HuH-7 (cell line): ENCODE measurements around the gene TEAD4.
A peak's percentile ranks its signal among the peaks of the same experiment; 100 is the strongest.

Experiments used
- DNase-seq: peaks from one replicate; pipeline ENCODE4 v3.0.0; 2011; ENCODE audit warnings: low spot score

Gene TEAD4

DNA sequence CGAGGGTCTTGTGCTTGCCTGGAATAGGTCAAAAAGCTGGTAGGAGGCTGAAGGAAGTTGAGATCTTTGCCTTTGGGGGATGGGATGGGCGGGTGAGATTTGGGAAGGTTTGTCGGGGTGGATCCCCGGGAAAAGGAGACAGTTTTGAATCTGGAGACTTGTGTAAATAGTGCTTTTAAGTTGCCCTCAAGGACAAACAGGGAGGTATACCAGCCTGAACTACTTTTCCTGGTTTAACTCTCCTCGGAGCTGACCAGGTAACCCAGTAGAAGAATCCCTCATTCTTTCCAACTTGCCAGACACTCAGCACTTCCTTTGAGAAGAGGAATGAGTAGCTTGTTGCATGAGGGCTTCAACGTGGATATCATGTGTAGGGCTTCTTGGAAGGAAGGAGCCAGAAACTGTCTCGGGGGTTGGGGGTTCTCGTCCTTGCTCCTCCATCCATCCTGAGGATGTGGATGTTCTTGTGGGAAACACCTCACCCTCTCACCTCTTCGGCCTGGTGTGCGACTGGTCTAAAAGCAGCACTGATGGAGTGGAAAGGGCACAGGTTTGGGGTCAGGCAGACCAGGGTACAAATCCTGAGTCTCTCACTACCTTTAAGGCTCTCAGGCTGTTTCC lies 1.9 kb downstream of the TEAD4 start:
- no peak for DNase-seq

DNA sequence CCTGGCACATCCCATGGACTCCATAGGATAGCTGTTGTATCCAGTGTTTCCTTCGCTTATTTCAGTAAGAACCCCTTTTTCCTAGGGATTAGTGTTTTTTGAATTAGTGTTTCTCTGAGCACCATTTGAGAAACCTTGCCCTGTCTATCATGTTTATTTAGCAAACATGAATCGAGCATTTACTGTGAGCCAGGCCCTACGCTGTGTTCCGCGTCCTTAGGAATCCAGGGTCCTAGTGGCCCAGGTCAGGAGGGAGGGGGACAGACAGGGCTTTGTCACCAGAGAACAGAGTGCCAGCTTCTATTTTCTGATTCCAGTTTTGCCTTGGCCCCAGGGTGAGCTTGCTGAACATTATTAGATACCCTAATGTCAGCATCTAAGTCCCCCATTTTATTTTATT lies 2.5 kb downstream of the TEAD4 start:
- no peak for DNase-seq

DNA sequence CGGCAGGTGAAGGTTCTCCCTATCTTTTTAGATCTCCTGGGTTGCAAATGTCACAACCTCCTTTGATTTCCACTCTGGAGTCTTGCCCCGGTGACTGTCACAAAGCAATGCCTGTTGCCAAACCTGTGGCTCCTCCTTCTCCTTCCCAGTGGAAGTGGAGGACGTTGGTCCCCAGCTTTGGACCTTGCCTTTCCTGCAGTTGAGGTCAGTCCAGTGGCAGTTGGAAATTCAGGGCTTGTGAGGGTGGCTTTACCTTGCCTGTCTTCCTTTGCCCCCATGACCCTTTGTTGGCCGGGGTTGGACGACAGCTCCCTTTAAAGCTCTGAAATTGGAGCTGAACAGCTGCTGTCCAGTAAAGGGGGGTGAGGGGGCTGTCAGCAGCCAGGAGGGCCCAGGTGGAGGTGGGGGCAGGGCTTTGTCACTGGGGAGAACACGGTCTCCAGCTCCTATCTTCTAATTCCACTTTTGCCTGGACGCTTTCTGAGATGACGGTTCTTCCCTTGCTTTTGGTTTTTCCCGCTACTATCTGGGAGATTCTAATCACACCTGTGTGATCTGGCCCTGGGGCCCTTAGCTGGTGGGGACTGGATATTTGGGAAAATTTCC lies 4.1 kb downstream of the TEAD4 start:
- peak; percentile 53 for DNase-seq

DNA sequence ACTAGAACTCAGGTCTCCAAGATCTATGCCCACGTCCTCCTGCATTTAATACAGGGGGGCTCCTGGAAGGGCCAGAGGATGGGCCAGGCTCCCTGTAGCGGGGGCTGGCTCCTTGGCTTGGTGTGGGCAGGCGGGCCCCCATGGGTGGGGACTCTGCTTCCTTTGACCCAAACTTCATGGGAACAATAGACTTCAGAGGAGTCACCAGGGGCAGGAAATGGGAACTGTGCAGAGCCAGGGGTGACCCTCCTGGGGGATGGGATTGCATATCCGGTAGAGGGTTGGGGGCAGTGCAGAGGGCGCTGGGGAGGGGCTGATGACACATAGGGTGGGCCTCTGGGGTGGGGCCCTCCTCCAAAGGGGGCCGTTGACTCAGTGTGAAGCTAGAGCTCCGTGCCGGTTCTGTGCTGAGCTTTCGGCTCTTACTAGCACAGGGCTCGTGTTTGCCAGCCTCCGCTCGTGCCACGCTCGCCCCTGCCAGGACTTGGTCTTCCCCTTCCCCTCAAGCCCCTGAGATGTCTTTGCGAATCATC lies 4.6 kb downstream of the TEAD4 start:
- DNase-seq: no peak

DNA sequence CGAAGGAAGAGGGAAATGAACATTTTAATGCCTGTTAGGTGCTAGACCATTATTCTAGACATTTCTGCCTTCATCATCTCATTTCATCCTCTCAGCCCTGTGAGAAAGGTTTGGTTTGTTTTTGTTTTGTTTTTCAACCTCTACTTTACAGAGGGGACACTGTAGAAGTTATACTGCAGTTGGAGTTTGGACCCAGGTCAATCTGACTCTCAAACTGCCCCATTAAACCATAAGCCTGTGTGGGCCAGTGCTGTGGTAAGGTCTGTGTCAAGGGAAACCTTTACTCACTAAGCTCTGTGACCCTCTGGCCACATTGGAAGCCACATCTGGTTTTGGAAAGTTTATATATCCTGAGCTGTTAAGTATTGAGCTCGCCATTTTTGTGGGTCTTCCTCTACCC lies 8.5 kb downstream of the TEAD4 start:
- peak; percentile 75 for DNase-seq

DNA sequence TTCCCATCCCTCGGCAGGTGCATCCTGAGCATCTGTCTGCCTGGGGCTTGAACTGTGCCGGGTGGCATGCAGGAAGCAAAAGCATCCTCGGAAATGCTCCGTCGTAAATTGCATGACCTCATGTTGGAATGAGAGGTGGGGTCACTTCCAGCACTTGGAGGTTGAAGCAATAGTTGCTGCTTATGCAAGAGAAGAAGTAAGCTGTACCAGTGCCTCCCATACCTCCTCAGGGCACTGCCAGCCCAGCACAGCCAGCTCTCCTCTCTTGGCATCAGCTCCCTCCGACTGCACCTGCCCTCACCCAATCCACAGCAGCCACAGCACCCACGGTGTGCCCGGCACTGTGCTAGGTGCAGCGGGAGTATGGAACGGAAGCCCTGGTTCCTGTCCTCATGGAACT lies 11.5 kb downstream of the TEAD4 start:
- DNase-seq: peak; percentile 39

DNA sequence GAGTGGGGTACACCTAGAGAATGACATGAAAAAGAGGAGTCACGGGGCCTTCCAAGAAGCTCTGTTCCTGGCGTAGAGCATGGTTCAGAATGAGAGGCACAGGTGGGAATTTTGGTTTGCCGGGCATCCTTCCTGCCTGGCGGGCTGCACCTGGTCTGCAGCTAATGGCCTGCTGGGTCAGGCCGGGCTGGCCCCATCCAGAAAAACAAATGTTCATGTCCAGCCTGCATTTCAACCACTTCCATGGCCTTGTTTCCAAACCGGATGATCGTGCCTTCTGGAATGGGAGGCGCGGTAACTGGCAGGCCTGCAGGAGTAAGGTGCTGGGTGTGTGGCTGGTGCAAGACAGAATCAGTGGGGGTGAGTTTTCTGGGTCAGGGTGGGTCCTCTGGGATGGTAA lies 14.4 kb downstream of the TEAD4 start:
- no peak for DNase-seq

DNA sequence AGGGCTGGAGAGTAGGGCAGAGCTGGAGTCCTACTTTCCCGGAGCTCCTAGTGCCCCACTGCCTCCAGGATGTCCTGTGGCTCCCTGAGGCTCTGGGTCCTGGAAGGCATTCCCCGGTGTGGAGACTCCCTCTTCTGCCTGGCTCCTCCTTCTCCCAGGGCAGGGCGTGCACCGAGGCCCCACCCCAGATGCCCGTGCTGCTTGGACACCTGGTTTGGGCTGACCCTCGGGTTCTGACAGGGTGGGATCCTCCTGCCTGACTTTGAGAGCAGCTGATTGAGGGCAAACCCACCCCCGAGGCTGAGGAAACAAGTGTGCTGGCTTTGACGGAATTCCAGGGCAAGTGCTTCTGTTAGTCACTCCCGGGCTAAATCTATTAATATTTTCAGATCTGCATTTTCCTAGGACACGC lies 15.4 kb downstream of the TEAD4 start:
- DNase-seq: no peak

DNA sequence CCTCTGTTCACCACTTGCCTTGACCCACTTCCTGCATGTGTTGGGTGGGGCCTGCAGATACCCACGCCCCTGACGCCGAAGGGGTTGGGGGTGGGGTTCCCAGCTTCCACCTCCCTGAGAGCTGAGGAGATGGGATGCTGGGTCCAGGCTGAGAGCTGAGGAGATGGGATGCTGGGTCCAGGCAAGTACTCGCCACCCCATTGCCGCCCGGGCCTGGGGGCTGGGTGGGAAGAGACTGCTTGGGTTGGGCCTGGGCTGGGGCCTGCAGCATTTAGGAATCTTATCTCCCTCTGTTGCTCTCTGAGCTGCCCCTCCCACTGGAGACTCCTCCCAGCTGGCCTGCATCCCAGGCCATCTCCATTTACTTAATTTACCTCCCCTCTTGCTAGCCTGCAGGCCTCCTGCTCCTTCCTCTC lies 17.4 kb downstream of the TEAD4 start:
- no peak for DNase-seq

DNA sequence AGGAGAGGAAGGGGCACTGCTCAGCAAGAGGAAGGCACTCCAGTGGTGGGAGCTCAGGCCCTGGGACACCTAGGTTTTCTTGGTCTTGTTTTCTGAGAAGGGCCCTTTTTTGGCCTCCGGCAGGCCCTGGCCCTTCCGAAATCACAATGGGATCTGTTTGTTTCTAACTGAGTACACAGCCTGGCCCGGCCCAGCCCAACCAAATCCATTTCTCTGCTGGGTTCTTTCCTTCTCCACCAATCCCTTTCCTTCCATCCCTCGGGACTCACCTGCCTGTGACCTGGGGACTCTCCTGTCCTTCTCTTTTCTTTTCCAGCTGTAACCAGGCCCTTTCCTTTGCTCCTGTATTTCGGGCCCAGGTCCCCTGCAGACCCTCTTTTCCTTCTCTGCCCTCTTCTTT lies 18.6 kb downstream of the TEAD4 start:
- DNase-seq: no peak

DNA sequence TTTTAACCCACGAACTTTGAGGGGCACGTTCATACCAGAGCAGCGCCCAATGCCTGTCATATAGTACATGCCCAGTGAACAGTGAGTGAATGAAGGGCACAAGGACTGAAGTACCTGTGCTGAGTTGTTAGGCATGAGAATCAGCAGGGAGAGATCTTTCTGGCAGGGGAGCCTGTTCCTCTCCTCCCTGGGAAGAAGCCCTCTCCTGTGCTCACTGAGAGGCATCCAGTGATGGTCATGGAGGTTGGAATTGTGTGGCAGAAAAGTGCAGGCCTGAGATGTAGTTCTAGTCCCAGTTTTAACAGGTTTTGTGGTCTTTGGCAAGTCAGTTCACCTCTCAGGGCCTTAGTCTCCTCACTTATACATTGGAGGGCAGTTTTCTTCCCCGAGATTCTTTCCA lies 20.6 kb downstream of the TEAD4 start:
- DNase-seq: no peak

DNA sequence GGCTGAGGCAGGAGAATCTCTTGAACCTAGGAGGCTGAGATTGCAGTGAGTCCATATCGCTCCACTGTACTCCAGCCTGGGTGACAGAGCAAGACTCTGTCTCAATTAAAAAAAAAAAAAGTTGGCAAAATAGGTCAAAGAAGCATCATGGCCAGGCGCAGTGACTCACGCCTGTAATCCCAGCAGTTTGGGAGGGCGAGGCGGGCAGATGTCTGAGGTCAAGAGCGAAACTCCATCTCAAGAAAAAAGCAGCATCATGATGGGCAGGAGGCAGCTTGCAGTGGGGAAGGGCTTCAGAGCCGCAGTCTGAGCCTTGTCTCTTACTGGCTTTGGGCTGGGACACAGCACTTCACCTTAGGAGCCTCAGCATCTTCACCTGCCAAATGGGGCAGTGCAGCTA lies 21.4 kb downstream of the TEAD4 start:
- no peak for DNase-seq

DNA sequence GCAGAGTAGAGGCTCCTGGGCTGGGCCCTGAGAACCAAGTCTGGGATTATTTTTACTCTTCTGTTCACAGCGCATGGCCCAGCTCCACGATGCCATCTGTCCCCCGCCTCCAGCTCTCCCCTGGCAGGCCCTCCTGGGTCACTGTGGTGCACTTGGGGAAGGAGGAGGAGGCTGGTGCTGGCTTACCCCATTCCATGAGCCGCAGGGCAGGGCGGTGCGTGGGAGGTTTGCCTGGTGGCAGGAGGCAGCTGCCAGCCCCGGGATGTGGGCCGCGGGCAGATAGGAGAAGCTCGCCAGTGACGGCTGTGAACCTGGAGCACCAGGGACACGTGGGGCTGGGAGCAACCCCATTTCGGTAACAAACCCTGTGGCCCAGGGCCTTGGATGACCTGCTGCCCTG lies 23.2 kb downstream of the TEAD4 start:
- DNase-seq: no peak

DNA sequence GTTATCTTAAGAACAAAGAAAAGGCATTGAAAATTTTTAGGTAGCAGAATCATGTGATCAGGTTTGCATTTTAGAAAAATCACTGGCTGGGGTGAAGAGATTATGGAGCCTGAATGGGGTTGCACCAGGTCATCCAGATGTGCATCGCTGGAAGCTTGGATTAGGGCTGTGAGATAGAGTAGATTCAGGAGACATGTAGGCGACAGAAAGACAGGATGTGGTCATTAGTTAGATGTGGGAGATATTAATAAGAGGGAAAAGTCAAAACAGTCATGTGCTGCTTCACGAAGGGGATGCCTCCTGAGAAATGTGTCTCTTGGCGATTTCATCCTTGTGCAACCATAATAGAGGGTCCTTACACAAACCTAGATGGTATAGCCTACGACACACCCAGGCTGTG lies 25.1 kb downstream of the TEAD4 start:
- no peak for DNase-seq

DNA sequence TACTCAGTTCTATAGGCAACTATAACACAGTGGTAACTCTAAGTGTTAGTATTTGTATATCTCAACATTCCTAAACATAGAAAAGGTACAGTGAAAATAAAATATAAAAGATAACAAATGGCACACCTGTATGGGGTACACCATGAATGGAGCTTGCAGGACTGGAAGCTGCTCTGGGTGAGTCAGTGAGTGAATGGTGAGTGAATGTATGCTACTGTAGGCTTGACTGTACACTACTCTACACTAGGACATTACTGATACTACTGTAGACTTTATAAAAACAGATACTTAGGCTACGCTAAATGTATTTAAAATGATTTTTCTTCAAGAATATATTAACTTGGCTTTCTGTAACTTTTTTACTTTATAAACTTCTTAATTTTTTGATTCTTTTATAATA lies 25.5 kb downstream of the TEAD4 start:
- DNase-seq: no peak

DNA sequence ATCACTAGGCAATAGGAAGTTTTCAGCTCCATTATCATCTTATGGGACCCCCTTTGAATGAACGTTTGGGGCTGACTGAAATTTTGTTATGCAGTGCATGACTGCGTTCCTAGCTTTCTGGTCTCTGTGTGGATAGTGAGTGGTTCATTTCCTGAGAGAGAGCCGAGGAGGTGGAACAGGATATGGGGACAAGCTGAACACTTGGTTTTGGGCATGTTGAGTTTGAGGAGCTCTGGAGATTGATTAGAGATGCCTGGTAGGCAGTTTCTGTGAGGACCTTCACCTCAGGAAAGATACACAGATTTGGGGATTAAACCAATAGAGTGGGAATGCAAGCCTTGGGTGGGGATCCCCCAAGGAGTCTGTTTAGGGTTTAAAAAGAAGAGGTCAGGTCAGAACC lies 27.7 kb downstream of the TEAD4 start:
- DNase-seq: no peak

DNA sequence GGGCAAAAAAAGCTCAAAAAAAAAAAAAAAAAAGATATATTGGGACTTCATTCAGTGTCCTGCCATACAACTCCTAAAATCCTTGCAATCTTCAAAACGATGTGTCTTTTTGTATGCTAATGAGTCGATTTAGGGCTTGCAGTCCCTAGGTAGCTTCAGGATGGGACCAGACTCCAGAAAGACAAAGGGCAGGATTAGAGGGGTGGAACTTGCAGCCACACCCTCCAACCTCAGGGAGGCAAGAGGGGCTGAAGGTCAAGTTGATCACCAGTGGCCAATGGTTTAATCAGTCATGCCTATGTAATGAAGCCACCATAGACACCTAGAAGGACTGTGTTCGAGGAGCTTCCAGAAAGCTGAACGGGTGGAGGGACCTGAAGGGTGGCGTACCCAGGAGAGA lies 29.3 kb downstream of the TEAD4 start:
- DNase-seq: no peak

DNA sequence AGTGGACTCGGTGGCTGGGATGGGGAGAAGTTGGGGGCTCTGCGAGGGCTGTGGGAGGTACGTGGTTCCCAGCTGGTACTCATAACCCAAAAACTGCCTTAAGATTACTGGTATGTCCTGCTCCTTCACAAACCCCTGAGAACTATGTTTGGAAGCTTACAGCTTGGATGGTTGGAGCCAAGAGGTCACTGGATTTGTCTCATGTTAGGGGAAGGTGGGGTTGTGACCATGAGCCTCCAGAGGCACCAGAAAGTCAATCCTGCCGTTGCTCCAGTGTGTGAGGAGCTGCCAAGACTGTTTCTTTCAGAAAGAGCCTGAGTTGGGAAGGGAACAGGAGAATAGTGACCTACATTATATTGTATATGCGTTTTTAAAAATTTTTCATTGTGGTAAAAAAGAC lies 33.5 kb downstream of the TEAD4 start:
- DNase-seq: no peak

DNA sequence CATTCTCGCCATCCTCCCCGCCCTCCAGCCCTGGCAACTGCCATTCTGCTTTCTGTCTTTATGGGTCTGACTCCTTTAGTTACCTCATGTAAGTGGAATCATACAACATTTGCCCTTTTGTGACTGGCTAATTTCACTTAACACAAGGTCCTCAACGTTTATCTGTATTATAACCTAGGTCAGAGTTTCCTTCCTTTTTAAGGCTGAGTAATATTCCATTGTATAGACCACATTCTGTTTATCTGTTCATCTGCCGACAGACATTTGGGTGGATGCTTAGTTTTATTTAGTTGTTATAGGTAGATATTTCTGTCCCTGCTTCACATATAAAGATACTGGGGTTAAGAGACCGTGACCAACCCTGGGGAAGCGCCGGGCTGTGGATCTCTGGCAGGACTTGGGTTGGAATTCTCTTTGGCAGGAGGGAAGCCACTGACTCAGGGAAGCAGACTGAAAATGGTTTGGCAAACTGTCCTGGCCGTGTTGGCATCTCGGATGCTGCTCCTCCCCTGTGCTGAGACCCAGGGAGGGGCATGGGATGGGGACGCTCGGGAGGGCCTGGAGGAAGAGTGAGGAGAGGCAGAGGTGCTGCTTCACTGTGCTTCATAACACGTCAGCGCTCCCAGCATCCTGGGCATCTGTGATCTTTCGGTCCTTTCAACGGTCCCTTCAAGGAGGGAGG lies 38.9 kb downstream of the TEAD4 start:
- DNase-seq: no peak

DNA sequence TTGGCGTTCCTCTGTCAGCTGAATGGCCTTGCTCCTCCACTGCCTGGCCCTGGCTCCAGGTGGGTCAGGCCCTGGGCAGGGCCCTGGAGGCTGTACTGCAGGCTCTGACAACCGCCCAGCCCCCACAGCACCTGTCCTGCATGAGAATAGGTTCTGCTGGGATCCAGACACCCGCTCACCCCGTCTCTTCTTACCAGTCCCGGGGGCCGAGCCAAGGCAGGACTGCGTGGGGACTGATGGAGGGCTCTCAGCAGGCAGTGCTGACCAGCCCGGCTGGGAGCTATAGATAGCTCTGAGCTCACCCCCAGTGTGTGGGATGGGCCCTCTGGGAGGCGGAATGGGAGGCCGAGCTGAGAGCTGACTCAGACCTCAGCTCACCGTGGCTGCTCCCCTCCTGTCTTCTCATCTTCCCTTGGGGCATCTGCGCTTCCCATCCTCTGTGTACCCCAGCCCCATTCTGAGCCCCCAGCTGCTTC lies 39.6 kb downstream of the TEAD4 start:
- DNase-seq: no peak

DNA sequence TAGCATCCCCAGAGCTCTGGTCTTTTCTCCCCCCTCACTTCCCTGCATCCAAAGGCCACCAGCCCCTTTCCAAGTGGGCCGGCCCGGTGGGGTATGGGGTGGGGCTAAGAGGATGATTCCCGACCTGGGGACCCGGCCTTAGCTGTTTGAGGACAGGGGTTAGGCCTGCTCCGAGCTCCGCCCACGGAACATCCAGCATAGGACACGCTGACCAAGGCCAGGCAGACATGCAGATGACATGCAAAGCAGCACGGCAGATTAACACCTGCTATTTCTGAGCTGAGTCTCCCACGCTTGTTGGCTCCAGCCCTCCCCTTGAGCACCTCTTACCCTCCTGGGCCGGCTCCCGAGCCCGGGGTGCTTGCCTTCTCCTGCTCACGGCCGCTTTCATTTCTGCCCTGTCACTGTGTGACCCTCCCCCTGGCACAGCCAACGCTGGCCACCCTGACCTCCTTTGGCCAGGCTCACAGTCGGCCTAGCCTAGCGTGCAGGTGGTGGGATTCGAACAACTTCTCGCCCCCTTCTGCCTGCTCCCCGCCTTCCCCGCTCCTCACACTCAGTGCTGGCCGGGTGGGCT lies 40.2 kb downstream of the TEAD4 start:
- DNase-seq: no peak

DNA sequence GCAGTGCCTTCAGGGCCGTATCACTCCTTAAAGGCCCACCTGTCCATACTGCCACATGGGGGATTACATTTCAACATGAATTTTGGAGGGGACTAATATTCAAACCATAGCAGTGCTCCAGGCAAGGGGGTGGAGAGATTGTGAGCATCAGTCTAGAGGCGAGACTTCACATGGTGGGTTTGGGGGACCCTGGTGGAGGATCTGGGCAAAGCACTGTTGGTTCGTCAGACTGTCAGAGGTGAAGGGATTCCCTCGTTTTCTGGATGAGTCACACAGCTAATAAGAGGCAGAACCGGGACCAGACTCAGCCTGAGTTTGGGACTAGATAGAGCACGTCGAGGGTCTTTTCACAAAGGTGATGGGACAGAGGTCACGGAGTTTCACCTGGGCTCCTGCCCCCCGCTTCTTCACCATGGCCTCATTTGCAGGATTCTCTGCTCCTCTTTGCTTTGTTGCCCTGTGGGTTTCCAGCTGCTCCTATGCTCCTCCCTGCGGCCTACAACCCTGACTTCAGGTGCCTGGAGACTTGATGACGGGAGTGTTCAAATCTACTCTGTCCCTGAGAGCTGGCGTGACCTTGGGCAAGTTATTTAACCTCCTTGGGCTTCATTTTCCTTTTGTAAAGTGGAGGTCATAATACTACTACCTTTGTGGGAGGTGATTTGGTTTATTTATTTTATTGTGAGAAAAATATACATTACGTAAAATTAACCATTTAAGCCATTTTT lies 41.5 kb downstream of the TEAD4 start:
- DNase-seq: no peak
